HG03457 (cell line): ENCODE data around the gene ESYT1.
A peak's percentile ranks its signal among the peaks of the same experiment; 100 is the strongest.
"Not testable (repeated sequence)": the region's sequence is repeated elsewhere in the genome, so short reads cannot be mapped to it uniquely, and the experiment has no call there.

Experiments used
- ATAC-seq: cut with Tn5 transposase; IDR thresholded peaks from one replicate; pipeline ENCODE4 v1.9.1; 2021; ENCODE audit warnings: moderate number of reproducible peaks; ENCODE audit not compliant: unreplicated experiment

The ESYT1 gene

DNA sequence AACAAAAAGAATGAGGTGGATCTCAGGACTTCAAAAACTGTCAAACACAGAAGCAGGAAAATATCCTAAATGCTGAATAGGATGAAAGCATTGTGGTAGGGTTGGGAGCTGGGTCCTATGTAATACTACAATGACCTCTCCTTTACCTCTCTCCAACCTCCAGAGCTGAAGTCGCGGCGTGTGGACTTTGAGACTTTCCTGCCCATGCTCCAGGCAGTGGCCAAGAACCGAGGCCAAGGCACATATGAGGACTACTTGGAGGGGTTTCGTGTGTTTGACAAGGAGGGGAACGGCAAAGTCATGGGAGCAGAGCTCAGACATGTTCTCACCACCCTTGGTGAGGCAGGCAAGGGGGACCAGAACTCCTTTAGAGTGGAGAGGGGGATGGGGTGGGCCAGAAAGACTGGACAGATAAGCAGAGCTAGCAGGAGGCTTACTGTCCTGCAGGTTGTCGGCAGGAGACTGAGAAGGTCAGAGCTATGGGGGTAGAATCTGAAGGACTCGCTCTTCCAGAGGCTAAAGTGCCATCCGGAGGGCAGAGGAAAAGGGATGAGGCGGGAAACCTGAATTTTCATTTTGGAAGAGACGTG lies 27.3 kb downstream of the ESYT1 start:
- no peak for ATAC-seq

DNA sequence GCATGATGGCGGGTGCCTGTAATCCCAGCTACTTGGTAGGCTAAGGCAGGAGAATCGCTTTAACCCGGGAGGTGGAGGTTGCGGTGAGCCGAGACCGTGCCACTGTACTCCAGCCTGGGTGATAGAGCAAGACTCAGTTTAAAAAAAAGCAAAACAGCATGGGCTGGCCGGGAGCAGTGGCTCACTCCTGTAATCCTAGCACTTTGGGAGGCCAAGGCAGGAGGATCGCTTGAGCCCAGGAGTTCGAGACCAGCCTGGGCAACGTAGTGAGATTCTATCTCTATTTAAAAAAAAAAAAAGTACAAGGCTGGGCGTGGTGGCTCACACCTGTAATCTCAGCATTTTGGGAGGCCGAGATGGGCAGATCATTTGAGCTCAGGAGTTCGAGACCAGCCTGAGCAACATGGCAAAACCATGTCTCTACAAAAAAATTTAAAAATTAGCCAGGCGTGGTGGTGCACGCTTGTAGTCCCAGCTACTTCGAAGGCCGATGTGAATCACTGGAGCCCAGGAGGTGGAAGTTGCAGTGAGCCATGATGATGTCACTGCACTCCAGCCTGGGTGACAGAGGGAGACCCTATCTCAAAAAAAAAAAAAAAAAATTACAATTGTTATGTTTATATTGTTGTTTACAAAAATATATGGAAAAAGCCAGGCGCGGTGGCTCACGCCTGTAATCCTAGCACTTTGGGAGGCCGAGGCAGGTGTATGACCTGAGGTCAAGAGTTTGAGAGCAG lies 28.6 kb downstream of the ESYT1 start:
- ATAC-seq = not testable (repeated sequence)

DNA sequence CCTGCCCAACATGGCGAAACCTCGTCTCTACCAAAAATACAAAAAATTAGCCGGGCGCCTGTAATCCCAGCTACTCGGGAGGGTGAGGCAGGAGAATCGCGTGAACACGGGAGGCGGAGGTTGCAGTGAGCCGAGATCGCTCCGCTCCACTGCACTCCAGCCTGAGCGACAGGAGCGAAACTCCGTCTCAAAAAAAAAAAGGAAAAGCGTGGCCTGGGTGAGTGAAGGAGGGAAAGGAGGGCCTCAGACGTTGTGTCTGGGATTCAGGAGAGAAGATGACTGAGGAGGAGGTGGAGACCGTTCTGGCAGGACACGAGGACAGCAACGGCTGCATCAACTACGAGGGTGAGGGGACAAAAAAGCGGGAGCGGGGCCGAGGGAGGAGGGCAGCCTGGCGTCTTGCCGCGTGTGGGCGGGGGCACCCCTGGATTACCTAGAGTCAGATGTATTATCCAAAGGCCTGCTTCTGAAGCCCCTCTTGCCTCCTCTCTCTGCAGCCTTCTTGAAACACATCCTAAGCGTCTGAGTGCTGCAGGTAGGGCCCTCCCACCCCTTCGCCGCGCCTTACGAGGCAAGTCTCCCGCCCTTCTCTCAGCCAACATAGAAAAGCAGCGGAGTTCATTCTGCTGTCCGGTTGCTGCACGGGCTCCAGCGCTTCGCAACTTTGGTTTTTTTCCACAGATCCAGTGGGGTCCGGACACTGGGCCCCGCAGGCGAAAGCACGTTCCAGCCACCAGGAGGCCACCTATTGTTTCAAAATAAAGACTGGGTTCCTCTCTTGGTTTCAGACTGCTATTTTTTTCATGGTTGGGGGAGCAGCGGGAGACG lies 29.3 kb downstream of the ESYT1 start:
- no peak for ATAC-seq

DNA sequence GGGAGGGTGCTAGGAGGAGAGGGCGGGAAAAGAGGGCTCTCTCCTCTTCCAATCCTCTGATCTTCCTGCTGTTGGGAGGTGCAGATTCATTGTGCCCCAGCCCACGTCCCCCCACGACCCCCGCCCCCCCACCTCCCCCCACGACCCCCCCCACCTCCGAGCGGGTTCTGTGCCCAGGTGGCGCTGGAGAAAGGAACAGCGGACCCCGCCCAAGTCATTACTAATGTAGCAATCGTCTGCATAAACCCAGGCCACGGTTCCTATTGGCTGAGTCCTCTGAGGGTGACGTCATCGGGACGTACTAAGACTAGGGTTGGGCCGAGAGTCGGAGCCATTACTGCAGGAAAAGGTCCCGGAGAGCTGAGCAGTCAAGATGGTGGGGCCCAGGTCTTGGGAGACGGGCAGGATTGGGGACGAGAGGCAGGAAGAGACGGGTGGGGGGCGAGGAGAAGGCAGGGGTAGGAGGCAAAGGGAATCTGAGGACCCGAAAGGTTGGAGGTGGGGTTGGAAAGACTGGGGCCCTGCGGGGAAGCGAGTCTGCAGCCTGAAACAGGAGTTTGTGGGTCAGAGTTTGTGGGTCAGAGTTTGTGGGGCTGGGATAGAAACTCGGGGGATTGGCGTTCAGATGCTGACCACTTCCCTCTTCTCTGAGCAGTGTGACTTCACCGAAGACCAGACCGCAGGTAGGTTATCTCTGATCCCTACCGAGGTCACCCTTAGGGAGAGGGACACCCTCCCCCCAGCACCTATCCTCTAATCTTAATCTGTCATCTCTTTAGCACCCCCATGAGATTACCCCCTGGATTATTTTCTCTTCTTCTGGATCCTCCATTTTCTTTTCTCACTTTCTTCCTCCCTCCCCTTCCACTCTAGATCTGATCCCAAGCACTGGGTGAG lies 30.2 kb downstream of the ESYT1 start, which contains the start of gene MYL6:
TSS of gene MYL6 (plus strand) at position 331 of the 897 bp plus-strand sequence. CDS start at position 374, 43 bp downstream.
- ATAC-seq = peak; percentile 64

DNA sequence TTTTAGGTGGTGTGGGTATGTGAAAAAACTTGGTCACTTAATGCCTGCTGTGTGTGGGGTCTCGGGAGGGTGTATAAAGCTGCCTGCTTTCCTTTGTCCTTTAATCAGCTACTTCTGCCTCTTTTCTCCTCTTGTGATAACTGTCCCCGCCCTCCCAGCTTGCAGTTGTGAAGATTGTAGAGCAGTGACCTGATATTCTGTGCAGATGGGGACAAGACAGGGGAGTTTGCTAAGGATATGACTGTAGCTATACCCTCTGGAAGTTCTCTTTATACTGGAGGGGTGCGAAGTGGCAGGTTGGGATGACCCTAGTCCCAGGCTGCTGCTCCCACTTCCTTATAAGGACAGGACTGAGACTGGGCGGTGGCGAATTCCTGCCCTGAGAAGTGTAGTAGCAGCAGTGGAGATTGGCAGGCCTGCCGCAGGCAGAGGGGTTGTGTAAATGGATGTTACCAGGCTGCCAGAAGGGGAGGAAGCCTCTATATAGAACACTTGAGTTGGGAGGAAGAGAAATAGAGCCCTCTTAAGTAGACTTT lies 30.9 kb downstream of the ESYT1 start:
- no peak for ATAC-seq

DNA sequence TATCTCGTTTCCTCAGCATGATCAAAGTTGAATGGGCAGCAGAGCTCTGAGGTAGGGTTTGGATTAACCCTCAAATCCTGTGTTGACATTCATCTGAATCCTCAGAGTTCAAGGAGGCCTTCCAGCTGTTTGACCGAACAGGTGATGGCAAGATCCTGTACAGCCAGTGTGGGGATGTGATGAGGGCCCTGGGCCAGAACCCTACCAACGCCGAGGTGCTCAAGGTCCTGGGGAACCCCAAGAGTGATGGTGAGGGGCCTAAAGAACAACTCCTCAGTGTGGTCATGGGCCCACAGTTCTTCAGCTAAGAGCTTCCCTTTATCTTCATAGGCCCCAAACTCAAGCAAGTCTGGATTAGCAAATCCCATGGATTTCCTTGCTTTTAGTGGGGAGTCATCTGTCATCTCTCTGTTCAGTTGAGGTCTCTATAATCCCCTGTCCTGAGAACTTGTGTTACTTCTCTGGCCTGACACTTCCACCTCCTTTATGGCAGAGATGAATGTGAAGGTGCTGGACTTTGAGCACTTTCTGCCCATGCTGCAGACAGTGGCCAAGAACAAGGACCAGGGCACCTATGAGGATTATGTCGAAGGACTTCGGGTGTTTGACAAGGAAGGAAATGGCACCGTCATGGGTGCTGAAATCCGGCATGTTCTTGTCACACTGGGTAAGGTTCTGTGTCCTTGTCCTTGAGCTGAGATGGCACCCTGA lies 31.6 kb downstream of the ESYT1 start:
- ATAC-seq = no peak

DNA sequence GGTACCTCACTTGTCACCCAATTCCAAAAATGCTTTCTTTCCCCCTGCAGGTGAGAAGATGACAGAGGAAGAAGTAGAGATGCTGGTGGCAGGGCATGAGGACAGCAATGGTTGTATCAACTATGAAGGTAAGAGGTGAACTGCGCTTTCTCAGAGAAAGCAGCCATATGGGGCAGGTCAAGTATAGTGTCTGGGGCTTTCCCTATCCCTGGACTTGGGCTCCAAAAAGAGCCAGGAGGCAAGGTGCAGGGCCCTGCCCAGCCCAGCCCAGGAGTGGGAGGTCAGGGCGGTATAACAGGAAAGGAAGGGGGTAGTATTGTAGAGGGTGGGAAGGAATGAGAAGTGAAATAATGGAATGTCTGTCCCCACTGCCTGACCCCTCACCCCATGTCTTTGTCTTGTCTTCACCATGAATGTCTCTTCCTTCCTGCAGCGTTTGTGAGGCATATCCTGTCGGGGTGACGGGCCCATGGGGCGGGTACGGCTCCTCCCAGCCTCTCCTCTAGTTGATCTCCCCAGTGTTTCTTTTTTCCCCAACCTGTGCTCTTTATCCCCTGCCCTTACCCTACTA lies 32.2 kb downstream of the ESYT1 start:
- no peak for ATAC-seq

DNA sequence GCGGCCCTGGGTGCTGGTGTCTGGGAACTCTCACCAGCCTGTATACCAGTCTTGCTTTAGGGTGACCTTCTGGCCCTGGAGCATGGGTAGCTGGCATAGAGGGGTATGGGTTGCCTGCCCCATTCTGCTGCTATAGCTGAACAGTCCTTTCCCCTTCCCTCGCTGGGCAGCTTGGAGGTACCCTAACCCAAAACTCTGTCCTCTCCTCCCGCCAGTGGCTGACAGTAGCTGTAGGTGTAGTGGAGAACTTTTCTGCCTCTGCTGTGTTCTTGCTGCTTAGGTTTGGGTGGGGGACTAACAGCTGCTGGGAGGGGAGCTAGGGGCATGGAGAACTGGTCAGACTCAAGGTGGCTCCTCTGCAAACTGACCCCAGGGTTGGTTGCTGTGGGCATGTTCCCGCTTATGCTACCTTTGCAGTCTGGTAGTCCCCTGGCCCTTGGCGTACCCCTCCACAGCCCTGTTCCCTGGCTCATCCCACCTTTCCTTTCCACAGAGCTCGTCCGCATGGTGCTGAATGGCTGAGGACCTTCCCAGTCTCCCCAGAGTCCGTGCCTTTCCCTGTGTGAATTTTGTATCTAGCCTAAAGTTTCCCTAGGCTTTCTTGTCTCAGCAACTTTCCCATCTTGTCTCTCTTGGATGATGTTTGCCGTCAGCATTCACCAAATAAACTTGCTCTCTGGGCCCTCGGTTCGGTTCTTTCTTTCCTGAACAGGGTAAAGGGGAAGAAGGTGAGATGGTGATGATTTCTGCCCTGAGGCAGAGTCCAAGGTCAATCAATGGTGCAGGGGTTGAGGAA lies 33.0 kb downstream of the ESYT1 start:
- ATAC-seq = no peak

DNA sequence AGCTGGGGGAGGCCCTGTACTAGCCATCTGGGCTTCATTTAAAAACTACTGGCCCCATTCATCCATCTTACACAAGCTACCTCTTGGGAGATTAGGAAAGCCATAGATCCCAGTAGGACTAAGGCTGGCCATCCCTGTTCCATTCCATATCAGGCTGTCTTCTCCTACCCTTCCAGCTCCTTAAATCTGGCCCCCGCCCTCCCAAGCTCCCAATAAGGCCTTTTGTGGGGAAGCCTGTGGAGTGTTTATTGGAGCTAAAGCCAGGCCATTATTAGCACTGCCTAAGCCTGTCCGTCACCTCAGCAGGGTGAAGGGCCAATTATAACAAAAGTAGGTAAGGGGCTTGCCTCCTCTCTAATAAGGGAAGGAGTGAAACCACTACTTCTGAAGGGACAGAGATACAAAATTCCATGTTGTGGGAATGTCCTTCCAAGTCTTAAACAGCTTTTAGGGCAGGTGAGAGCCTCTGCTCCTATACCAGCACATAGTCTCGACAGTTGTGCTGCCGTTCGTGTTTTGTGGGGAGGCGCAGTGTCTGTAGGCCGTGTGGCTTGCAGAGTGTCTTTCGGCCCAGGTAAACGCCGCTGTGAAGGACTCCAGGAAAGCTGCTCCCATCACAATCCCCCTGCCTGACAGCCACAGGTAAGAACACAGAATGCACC lies 33.8 kb downstream of the ESYT1 start:
- no peak for ATAC-seq

DNA sequence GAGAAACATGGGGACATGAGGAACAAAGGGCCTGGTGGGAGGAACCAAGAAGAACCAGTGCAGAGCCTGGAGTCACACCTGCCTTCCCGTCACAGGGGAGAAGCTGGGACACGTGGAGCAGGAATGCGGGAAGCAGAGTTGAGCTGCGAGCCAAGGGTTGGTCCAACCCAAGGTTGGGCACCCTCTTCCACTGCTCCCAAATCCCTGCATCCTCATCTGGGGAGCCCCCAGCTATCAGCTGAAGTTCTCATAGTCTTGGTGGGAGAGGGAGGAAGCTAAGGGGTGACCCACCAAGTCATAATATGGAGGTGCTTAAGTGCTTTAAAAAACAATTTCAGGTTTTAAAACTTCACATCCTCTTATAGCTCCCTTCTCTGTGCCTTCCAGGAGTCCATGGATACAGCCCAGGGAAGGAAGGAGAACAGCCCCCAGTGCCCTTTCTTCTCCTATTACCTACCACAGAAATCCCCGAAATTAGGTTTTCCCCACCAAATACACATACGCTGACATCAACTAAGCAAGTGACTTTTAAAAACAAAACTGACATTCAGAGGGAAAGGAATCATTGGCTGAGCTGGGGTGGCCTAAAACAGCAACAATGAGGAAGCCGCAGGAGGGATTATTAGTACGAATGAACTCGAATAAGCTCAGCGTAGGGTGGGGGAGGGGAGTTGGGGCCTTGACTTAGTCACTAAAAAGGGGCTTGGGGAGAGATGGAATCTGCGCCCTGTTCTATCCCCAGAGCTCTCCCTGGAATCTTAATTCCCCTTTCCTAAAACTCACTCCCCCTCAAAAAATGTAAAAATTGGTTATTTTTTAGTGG lies 34.6 kb downstream of the ESYT1 start:
- no peak for ATAC-seq

DNA sequence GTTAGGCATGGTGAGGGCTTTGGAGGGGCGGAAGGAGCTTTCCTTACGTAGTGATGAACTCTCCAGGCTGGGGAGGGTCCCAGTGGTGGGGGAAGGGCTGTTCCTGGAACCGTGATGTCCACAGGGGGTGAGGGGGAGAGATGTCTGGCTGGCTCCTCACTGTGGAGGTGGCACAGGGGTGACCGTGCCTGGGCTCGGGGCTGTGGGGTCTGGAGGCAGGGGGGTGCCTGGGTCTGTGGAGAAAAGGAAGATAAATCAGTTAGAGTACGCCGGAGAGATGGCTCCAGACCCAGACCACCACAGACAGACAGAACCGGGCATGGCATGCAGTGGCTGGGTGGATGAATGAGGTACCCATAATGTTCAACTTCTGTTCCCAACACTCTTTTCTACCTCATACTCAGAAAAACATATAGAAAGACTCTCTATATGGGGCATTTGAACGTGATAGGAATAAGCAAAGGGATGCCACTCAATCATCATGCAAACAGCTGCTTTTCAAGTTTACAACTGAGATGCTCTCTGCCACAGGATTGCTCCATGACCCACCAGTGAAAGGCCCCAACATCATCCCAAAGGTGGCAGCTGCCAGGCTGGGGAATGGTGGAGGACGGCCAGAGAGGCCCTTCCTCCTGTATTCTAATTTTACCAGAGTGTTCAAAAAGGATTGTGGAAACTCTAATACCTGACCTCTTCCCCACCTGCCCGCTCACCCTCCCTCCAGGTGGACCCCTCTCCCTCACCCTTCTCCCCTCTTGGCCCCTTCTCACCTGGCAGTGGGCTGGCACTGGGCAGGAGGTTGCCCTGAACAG lies 35.7 kb downstream of the ESYT1 start:
- ATAC-seq = no peak

DNA sequence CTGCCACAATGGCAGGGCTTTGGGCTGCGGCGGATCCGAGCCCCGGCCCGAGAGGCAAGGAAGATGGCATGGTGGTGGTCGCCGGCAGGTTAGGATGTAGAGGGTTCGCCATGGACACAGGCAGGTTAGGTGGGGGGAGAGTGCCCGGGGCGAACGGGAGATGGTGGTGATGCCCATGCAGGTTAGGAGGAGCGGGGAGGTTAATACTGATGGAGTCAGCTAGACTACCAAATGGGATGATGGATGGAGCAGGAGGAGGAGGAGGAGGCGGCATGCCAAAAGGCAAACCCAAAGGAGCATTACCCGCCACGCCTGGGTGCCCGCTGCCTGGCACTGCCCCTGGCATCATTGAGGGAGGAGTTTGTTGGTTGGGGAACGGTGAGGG lies 36.3 kb downstream of the ESYT1 start:
- no peak for ATAC-seq

DNA sequence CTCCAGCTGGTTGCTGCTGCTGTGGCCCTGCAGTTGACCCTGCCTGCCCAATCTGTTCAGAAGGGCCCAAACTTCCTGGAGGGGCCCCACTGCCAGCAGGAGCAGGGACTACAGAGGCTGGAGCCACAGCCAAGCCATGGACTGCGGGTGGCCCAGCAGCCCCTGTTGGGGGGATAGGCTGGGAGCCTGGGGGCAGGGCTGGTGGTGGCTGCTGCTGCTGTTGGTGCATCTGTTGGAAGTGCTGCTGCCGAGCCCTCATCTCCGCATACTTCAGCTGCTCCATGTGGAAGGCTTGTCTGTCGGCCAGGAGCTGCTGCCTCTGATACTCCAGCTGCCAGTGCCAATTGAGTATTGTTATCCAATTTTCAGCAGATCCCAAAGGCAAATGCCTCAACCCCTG lies 37.3 kb downstream of the ESYT1 start:
- no peak for ATAC-seq

DNA sequence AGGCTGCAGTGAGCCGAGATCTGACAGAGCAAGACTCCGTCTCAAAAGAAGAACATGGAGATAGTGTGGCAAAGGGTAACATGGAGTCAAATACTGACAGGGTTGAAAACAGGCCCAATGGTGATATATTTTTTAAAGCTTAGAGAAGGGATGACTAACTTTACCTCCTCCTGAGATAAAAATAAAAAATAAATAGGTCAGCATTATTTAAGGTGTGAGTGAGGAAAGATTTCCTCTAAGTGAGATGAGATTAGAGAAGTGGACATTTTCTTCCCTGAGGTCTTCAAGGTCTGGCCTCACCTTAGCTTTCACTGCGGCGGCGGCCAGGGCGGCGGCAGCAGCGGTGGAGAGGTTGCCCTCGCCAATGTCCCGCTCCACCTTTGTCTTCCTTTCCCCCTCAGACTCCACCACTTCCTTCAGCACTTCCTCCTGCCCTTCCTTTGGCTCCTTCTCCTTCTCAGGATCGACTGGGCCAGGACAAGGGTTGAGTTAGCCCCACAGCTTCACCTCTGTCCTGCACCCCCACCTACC lies 41.2 kb downstream of the ESYT1 start:
- no peak for ATAC-seq

DNA sequence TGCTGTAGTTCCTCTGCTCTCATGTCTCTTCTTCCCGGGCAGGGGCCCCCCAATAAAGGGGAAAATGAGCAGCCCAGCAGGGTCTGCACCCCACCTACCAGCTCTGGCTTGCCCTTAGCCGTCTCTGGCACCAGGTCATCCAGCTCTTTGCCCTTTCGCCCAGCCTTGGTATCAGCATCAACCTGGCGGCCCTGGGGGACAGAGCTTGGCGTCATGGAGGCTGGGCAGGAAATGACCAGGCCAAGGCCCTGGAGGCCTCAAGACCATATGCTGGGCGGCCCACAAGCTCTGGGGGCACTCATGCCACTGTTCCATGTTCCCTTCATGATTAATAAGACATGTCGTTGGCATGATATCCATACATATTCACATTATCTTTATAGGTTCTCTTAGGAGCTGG lies 44.8 kb downstream of the ESYT1 start:
- no peak for ATAC-seq

DNA sequence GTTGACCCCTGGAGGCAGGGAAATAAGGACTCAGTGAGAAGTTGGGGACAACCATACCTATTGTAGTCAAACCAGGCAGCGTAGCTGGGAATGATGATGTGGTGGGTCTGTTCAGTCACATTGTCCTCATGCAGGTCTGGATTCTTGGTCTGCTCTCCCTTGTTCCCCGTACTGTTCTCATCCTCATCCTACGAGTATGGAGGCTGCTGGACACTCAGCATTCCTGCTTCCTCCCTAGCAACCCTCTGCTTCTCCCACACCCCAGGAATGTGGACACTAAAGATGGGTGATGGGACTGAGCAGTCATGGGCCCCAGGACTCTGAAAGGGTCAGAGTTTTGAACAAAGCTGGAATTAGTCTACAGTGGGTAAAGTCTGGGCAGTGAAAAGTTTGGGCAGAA lies 50.3 kb downstream of the ESYT1 start:
- no peak for ATAC-seq
